NCI-H187 (cell line): ENCODE measurements around the gene USP44.
A peak's percentile ranks its signal among the peaks of the same experiment; 100 is the strongest.

Source experiments
- DNase-seq, 2 experiments: peaks; one replicate each; lab custom pipeline; 2025; lab: John Stamatoyannopoulos, UW

The USP44 gene

DNA sequence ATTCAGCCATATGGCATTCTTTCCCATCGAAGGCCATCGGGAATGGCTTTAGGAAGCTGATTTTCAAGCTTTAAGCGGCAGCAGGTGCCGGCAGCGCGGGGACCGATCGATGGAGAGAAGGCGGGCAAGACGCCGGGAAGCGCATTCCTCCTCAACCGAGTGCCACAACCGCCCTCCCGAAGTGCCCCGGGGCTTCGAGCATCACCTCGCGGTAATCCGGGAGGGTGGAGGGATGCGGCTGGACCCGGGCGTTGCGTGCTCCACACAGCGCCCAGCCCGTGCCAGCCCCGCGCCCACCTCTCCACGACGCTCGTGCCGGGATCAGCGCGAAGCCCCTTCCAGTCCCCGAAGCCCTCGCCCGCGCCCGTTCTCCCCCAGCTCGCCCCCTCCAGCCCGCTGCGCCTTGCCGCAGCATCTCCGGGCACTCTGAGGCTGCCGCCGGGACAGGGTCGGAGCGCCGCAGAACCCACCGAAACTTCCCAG is 3.2 kb downstream of the USP44 start:
- peak; percentile 28 to 29 for DNase-seq

GRCh38 chr12:95547522-95548055 is 3.7 kb downstream of the USP44 start:
- DNase-seq = no peak

DNA sequence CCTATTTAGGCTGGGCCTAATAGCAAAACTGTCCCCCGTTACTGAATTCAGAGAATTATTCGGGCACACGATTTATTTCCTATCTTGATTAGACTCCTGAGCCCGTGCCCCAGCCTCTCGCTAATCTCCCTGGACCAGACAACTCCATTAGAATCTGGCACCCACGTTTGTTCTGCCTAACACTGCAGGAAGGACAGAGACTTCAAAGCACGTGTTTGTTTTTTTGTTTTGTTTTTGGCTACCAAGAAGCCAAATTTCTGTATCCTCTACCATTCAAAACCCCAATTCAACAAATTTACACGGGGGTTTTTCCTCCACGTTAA is 4.8 kb downstream of the USP44 start:
- DNase-seq = no peak

DNA sequence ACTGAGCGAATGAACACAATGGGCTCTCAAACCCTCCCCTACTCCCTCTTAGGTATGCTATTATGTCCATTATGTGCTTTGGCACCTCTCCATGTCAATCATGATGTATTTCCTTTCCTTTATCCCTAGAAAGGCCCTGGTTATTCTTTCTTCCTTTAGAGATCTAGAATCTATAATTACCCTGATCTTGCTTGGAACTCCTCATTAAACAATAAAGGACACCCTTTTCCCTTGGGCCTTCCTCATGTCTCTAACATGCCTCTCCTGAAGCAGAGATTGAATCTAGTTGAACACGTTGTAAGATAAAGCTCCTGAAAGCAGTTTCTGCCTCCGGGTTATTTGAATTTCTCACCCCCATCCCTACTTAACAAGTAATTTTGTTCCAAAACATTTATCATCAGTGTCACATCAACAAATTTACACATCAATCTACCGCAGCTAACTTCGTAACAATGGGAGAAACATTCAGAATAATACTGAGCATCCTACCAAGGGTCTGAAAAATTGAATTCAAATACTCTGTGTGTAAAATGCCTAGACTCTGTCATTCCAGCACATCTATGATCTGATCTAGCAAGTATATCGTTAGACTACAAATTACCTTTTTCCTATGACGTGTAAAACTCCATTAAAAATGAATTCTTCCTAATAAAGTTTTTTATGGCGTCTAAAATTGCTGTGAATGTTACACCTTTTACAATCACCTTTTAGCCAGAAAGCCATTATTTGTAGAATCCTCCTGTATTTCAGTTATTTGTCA is 5.4 kb downstream of the USP44 start:
- no peak for DNase-seq

DNA sequence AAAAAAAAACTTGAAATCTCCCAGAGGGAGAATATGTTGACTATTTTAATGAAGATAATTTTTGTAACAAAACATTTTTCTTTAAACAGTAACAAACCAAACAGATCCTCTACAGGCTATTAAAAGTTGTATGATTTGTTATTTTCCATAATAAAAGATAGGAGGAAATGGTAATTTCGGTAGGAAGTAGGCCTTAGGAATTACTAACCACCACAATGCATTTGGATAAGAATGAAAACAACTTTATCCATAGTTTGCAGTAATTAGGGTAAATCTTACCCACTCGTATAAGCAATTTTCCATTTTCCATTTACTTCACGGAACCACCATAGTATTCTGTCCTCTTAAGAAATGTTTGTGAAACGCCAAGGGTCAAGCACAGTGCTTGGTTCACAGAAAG is 6.0 kb downstream of the USP44 start:
- no peak for DNase-seq

- no peak for DNase-seq
Measured at GRCh38 chr12:95544756-95545155, 6.5 kb downstream of the USP44 start.

DNA sequence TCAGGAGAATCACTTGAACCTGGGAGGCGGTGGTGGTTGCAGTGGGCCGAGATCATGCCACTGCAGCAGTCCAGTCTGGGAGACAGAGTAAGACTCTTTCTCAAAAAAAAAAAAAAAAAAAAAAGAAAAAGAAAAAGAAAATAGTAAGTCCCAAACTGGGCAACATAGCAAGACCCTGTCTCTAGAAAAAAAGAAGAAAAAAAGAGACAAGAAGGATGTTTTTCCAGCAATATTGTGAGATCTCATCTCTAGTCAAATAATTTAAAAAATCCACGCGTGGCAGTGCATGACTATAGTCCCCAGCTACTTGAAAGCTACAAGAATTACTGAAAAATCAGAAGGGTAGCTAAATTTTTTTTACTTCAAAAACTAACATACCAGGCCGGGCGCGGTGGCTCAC is 8.0 kb downstream of the USP44 start:
- no peak for DNase-seq

DNA sequence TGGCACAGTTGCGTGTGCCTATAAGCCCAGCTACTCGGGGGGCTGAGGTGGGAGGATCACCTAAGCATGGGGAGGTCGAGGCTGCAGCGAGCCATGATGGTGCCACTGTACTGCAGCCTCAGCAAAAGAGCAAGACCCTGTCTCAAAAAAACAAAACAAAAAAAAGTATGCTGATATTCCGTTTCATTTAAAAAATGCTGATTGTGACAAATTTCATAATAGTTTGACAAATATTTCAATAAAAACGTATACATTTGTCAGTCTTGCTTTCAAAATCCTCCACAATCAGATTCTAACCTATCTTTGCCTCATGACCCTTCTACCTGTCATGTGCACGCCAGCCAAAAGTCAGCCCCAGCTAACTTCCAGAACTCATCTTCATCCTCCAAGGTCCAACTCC is 9.8 kb downstream of the USP44 start:
- no peak for DNase-seq

- no peak for DNase-seq
Measured at GRCh38 chr12:95538656-95539055, 12.6 kb downstream of the USP44 start.

GRCh38 chr12:95538006-95538405 is 13.3 kb downstream of the USP44 start:
- no peak for DNase-seq

GRCh38 chr12:95533985-95534384 is 17.3 kb downstream of the USP44 start:
- DNase-seq = no peak

GRCh38 chr12:95532851-95533250 is 18.4 kb downstream of the USP44 start:
- no peak for DNase-seq

DNA sequence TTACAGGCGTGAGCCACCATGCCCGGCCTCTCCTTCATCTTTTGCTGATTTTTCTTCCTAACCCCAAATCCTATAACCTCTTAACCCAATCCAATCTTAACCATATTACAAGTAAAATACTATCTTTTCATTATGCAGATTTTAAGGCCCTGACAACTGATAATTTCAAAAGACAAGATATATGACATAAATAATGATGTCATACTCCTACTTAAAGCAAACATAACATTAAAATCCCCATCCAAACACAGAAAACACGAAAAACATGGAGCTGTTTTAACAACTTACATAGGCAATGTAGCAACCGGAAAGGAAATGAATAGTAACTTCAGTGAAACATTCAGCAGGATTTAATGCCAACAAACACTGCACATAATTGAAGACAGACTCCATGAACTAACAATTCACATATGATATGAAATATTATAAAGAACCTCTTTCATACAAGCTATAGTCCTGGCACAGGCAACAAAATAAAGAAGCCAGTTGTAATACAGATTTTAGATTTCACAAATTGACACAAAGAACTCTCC is 21.5 kb downstream of the USP44 start:
- DNase-seq = no peak

- no peak for DNase-seq
Measured at GRCh38 chr12:95528431-95528830, 22.8 kb downstream of the USP44 start.

DNA sequence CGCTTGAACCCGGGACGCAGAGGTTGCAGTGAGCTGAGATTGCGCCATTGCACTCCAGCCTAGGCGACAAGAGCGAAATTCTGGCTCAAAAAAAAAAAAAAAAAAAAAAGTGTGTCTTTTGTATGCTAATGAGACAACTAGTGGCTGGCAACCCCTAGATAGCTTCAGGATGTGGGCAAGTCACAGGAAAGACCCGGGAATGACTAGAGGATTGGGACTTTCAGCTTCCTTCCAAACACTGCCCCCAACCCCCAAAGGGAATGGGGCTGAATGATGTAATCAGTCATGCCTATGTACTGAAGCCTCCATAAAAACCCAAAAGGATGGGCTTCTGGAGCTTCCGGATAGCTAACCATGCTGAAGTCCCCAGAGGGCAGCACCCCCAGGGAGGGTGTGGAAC is 28.6 kb downstream of the USP44 start:
- no peak for DNase-seq

- DNase-seq = no peak
Measured at GRCh38 chr12:95520816-95521215, 30.5 kb downstream of the USP44 start.

GRCh38 chr12:95518944-95519343 is 32.3 kb downstream of the USP44 start:
- DNase-seq = no peak

DNA sequence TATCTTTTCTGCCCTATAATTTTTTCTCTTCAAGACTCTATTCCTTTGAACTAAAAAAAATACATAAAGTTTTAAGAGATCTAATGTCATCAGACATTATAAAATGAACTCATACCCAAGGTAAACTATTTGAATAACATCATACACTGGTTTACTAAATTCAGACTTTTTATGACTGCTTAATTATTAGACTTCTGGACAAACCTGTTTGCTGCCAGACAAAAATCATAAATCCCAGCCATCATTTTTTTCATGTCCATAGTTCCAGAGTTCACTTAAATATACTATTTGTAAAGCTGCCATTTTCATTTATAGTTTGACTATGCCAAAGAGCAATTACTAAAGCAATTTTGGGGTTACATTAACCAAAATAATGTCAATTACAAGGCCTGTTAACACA is 34.0 kb downstream of the USP44 start:
- DNase-seq = no peak

DNA sequence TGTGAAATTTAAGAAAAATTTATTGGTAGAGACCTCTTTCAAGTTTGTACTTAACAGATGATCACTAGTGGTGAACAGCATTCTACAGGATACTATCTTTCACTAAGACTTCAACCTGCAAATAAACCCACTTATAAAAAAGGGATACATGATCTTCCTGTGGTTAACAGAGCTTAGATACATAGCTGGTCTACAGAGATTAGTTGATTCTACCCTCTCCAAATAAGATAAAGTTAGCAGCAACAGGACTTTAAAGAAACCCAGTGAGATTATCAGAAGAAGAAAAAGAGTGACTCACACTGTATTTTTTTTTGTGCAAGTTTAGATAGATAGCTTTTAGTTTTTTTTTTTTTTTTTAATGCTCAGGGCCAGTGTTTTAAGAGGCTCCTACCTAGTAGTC is 34.5 kb downstream of the USP44 start:
- no peak for DNase-seq

DNA sequence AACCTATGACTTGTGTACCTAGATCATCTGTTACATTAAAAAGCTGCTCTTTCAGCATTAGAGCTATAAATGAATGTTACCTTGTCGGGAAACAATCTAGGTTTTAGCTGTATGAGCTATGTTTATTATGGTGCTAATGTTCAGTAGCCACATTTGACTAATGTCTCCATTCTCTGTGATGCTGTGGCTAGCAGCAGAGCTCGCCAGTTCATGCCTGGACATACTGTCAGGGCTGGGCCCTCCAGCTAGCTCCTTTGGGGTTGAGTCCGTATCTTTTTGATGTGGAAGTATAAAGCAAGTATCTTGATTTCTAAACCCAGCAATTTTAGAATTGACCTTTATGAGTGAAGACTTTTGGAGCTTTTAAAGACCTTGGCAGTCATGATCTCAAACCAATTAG is 36.1 kb downstream of the USP44 start:
- DNase-seq = no peak

DNA sequence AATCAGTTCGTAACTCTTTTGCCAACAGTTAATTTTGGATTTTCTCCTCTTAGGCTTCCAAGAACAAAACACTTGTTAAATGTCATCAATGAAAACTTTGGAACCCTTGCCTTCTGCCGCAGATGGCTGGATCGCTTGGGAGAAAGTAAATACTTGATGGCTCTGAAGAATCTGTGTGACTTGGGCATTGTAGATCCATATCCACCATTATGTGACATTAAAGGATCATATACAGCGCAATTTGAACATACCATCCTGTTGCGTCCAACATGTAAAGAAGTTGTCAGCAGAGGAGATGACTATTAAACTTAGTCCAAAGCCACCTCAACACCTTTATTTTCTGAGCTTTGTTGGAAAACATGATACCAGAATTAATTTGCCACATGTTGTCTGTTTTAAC is 37.7 kb downstream of the USP44 start:
- no peak for DNase-seq

DNA sequence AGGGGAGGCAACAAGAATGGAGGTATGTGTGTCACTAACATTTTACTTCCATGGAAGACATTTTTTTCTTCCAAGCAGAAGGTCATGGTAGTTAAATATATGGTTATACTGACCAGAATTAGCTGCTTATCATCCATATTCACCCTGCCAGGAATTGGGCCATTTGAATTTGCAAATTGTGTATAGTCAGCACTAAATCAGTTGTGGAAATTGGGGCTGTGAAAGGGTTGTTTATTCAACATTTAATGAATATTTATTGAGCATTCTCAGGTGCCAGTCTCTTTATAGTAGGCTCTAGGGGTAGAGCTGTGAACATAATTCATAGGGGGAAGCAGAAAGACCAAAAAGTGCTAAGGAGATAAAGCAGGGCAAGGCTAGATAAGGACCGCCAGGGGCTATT is 39.3 kb downstream of the USP44 start:
- DNase-seq = no peak

GRCh38 chr12:95509300-95509699 is 42.0 kb downstream of the USP44 start:
- no peak for DNase-seq
